Neural progenitor cell (in vitro differentiated cells): ENCODE data around the gene AQP11.
"Not testable (repeated sequence)": the region's sequence is repeated elsewhere in the genome, so short reads cannot be mapped to it uniquely, and the experiment has no call there.

Experiments used
- CTCF ChIP-seq: fragments of 200-600 bp; sonication (generic); IDR thresholded peaks from 2 replicates; pipeline ENCODE4 v1.5.1; 2017; ENCODE audit warnings: antibody characterized with exemption, mild to moderate bottlenecking
- EZH2 ChIP-seq: fragments of 200-600 bp; sonication (generic); IDR thresholded peaks from 2 replicates; pipeline ENCODE4 v1.6.1; 2017; ENCODE audit warnings: antibody characterized with exemption, mild to moderate bottlenecking, moderate library complexity
- EZH2phosphoT487 ChIP-seq: fragments of 200-600 bp; sonication (generic); IDR thresholded peaks from 2 replicates; pipeline ENCODE4 v1.6.1; 2017; ENCODE audit warnings: antibody characterized with exemption

- TF ChIP-seq CTCF, EZH2, EZH2phosphoT487: not testable (repeated sequence)
These were observed 18.9 kb upstream of the AQP11 start for GRCh38 chr11:77570896-77571295.
